AG08396 (cell line): ENCODE data around the gene WFDC1.

Experiments
- DNase-seq: peaks from one replicate; pipeline ENCODE4 v3.0.0; 2012; ENCODE audit warnings: low spot score, mixed read lengths

WFDC1 gene

GRCh38 chr16:84272740-84273320 lies 21.8 kb upstream of the WFDC1 start:
- no peak for DNase-seq

GRCh38 chr16:84274515-84274914 lies 20.2 kb upstream of the WFDC1 start:
- DNase-seq, result no peak

- DNase-seq, result no peak
Observed at GRCh38 chr16:84275585-84276151, 19.0 kb upstream of the WFDC1 start.

GRCh38 chr16:84277244-84277823 lies 17.3 kb upstream of the WFDC1 start:
- DNase-seq, result peak; percentile 53

- no peak for DNase-seq
Observed at GRCh38 chr16:84278333-84278732, 16.3 kb upstream of the WFDC1 start.

- DNase-seq, result no peak
Observed at GRCh38 chr16:84278968-84279367, 15.7 kb upstream of the WFDC1 start.

DNA sequence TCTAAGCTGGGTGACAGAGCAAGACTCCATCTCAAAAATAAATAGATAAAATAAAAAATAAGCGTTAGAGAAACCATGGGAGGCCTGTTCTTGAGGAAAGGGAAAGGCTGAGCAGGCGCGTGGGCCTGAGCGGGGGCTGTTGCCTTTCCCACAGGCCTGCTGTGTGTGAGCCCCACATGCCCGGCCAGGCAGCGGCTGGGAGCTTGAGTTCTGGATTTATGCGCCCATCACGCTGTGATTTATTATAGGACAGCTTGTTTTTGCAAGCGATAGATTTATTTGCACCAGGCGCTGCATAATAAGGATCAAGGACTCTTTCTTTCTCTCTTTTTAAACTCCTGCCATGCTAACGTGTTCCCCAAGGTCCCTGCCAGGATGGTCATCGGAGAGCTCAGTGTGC lies 14.8 kb upstream of the WFDC1 start:
- DNase-seq, result no peak

DNA sequence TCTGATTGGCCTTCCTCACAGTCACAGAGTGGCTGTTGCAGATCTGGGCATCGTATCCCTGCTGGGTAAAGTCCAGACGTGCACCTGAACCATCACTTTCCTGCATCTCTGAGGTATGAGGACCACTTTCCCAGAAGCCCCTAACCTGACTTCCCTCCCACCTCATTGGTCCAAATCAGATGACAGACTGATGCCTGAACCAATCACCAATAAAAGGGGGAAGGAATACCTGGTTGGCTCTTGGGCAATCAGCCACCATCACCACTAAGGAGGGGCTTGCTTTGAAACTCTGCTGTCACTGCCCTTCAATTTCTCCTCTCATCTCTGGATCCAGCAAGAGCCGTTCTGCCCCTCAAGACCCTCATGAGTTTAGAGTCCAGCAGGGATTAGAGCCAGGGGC lies 13.6 kb upstream of the WFDC1 start:
- DNase-seq, result no peak

DNA sequence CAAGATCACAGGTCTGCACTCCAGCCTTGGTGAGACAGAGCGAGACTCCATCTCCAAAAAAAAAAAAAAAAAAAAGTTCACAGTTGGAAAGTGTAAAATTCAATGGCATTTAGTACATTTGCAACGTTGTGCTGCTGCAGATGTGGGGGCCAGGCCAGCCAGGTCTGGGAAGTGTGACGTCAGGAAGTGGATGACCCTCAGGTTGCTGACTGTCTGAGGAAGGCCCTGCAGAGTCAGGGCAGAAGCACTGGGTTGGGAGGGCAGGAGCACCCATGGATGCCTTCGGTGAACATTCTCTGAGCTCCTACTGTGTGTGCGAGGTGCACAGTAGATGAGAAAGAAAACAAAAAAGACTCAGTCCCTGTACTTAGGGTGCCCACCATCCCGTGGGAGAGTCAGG lies 12.1 kb upstream of the WFDC1 start:
- DNase-seq, result no peak

- DNase-seq, result no peak
Observed at GRCh38 chr16:84283314-84284153, 11.1 kb upstream of the WFDC1 start.

GRCh38 chr16:84284154-84284722 lies 10.4 kb upstream of the WFDC1 start:
- DNase-seq, result peak; percentile 77

DNA sequence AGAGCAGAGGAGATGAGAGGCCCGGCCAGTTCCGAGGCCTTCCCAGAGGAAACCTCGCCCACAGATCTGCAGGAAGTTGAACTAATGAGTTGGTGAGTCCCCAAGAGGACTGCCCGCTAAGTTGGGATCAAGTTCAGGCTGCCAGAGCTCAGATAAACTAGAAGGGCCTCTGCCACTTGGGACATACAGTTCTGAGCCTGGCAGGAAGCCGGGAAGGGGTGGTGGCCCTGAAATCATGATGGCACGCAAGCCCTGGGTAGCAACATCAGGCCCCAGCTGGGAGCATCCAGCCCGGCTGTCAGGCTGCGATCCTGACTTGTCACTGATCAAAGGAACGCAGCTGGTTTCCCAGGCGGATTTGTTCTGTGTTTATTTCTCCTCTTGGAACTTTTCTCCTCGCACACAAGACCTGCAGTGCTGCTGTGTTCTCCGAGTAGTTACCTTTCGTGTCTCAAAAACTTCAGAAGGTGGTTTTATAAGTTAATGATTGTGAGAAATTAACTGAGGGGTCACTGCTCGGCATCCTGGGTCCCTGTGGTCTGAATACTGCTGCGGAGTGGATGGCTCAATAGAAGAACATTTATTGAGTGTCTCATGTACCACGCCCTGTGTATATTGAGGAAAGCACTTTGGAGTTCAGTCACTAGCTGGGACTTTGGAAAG lies 8.0 kb upstream of the WFDC1 start:
- DNase-seq, result peak; percentile 75

- DNase-seq, result no peak
Observed at GRCh38 chr16:84288902-84289301, 5.8 kb upstream of the WFDC1 start.

- no peak for DNase-seq
Observed at GRCh38 chr16:84291226-84291625, 3.5 kb upstream of the WFDC1 start.

DNA sequence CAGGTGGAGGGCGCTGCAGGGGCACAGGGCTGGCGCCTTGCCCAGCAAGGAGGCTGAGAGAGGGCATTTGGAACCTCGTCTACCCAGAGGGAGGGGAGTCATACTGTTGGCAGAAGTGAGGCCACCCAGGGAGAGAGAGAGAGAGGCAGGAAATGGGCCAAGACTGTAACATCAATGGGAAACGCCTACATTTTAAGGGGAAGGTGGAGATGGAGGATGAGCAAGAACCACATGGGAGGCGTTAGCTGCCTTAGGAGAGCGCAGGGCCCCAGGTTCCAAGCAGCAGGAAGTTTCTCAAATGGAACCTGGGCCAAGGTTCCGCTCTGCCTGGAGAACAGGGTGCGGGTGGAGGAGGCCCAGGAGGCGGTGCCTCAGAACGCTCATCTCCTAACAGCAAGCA lies 2.7 kb upstream of the WFDC1 start:
- DNase-seq, result no peak

DNA sequence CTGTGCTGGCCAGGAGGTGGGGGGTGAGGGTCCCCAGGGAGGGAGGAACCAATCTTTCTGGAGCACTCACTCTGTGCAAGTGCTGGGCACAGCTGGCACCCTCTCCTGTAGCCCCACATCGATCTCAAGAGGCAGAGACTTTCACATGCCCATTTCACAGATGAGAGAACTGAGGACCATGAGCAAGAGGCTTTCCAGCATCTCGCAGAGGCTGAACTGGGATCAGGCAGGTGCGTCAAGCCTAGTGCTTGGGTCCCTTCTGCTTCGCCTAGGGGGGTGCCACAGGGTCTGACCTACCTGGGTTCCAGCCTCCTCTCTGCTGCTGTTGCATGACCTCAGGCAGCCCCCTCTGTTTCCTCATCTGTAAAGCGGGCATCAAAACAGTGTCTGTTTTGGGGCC lies 1.3 kb upstream of the WFDC1 start:
- no peak for DNase-seq

- DNase-seq, result no peak
Observed at GRCh38 chr16:84294117-84294516, 561 bp upstream of the WFDC1 start.

DNA sequence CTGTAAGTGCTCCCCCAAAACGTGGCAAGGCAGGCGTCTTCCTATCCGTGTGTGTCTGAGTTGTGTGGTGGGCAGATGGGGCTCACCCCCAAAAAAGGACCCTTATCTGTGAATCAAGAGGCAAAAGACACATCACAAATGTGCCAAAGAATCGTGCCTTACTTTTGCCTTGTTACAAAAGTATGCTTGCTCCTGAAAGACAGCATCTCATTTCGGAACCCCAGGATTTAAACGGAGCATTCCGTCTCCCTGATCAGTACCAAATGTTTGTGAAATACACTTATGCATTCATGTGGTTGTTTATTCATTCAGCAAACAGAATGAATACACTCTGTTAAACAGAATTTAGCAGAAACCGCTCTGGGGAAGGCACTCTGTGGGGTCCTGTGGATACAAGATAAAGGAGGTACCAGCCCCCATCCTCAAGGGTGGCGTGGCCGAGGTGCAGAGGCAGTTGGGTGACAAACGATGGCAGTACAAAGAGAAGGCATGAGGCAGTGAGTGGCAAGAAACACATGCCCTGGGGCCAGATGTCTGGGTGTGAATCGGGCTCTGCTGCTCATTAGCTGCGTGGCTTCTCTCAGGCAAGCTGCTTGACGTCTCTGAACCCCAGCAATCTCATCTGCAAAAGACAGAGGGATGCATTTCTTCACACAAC lies 654 bp downstream of the WFDC1 start:
- no peak for DNase-seq

DNA sequence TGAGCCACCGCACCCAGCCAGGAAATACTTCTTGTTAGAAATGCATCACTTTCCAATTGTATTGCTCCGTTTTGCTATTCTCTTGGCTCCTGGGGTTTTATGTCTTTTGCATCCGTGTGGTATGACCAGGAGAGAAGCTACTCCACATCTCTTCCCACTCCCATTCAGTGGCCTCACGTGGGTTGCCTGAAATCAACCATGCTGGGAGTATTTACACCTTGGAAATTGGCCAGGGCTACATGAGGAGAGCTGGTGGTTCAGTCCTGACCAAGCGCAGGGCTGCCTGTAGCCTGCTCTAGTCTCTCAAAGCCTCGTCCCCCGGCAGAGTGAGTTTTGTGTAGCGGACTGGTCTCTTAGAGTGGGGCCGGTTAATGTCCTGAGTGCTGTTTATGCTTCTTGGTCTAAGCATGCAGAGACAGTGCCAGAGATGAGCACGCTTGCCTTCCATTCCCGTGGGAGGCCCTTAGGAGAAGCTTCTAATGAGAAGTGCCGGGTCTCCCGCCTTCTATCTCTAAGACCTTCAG lies 3.8 kb downstream of the WFDC1 start:
- DNase-seq, result no peak

- DNase-seq, result no peak
Observed at GRCh38 chr16:84299734-84300440, 5.2 kb downstream of the WFDC1 start.
